BJ (cell line): Measurements from ENCODE around the gene POLR1A. TPM values are rescaled to one million over a fixed set of nuclear protein-coding genes. Genes with fewer than 3 reads are reported as not detected.

Experiments used
- CTCF ChIA-PET: fragments of 350-600 bp; formaldehyde crosslinking; extraction: SDS; loops from one replicate; lab custom pipeline; 2021; ENCODE audit warnings: antibody characterized with exemption, inconsistent platforms; lab: Yijun Ruan, JAX
- POLR2A ChIA-PET: fragments of 300-600 bp; sonication (Branson Sonifier 250); formaldehyde crosslinking; extraction: SDS; loops from one replicate; lab custom pipeline; 2021; ENCODE audit warnings: antibody characterized with exemption; lab: Charles Lee
- DNase-seq: peaks from one replicate; pipeline ENCODE4 v3.0.0-alpha.2; 2011; ENCODE audit warnings: low read depth
- H3K27me3 ChIP-seq: 2 replicates; pipeline ENCODE4 v1.6.0; 2011; ENCODE audit warnings: low read length; ENCODE audit not compliant: control insufficient read depth, insufficient read depth
- H3K36me3 ChIP-seq: 2 replicates; pipeline ENCODE4 v1.5.1; 2011; ENCODE audit warnings: low read length; ENCODE audit not compliant: control insufficient read depth, insufficient read depth
- H3K4me3 ChIP-seq: 2 replicates; pipeline ENCODE4 v1.5.1; 2011; ENCODE audit warnings: low read depth, mild to moderate bottlenecking, control low read depth, low read length
- CTCF ChIP-seq: IDR thresholded peaks from 2 replicates; pipeline ENCODE4 v1.5.1; 2011; ENCODE audit warnings: low read depth, mild to moderate bottlenecking, control low read depth, inconsistent platforms, low read length, moderate library complexity; ENCODE audit not compliant: insufficient read depth
- polyA plus RNA-seq: library from polyadenylated mRNA; depleted of rRNA; stranded (reverse); fragments of >200 nt; gene quantifications from 2 replicates; pipeline ENCODE4 v1.2.3, GENCODE V29; 2011

The POLR1A gene
- polyA plus RNA-seq, 1 experiment: 8.0 TPM

GRCh38 chr2:86049529-86049928 lies 56.2 kb downstream of the POLR1A start:
- Histone ChIP-seq H3K36me3 (peaks cover 33% of the 10 kb centered on the region), H3K4me3 (no peak overlapping the region), H3K27me3 (no peaks in the 10 kb centered on the region)
- ChIA-PET POLR2A (no interaction called here), CTCF (interaction anchor here (2.1 kb wide), 1 partner anchor 14 kb away, joined by 5 read pairs; no protein-coding TSS in a partner anchor)
- no peak for DNase-seq
- TF ChIP-seq CTCF: no peak

GRCh38 chr2:86048888-86049287 lies 56.8 kb downstream of the POLR1A start:
- TF ChIP-seq CTCF: no peak
- H3K4me3 ChIP-seq: no peak overlapping the region
- DNase-seq: no peak
- ChIA-PET CTCF (interaction anchor here (2.1 kb wide), 1 partner anchor 13 kb away, joined by 5 read pairs; no protein-coding TSS in a partner anchor), POLR2A (no interaction called here)
- H3K36me3 ChIP-seq: peaks cover 36% of the 10 kb centered on the region
- no peaks in the 10 kb centered on the region for H3K27me3 ChIP-seq

- H3K27me3 ChIP-seq: no peaks in the 10 kb centered on the region
- no peak overlapping the region for H3K4me3 ChIP-seq
- ChIA-PET CTCF (interaction anchor here (2.2 kb wide), 1 partner anchor 30 kb away, joined by 7 read pairs; no protein-coding TSS in a partner anchor), POLR2A (no interaction called here)
- H3K36me3 ChIP-seq: peaks cover 36% of the 10 kb centered on the region
- no peak for DNase-seq
- TF ChIP-seq CTCF: no peak
These were observed 57.3 kb downstream of the POLR1A start for GRCh38 chr2:86048383-86048701.

- Histone ChIP-seq H3K36me3 (peaks cover 37% of the 10 kb centered on the region), H3K4me3 (no peak overlapping the region), H3K27me3 (no peaks in the 10 kb centered on the region)
- ChIA-PET POLR2A (no interaction called here), CTCF (interaction anchor here (2.2 kb wide), 1 partner anchor 31 kb away, joined by 7 read pairs; no protein-coding TSS in a partner anchor)
- no peak for TF ChIP-seq CTCF
- DNase-seq: no peak
These were observed 57.9 kb downstream of the POLR1A start for GRCh38 chr2:86047575-86048382.

- Histone ChIP-seq H3K27me3 (no peaks in the 10 kb centered on the region), H3K36me3 (peaks cover 40% of the 10 kb centered on the region), H3K4me3 (no peak overlapping the region)
- ChIA-PET POLR2A (no interaction called here), CTCF (interaction anchor here (1.4 to 1.9 kb wide), 2 partner anchors 9 to 156 kb away, joined by 3 to 4 read pairs; no protein-coding TSS in a partner anchor)
- DNase-seq: no peak
- no peak for TF ChIP-seq CTCF
These were observed 60.1 kb downstream of the POLR1A start for GRCh38 chr2:86045541-86045940.
